IMR-90 (cell line): ENCODE results near the gene TCERG1. TPM values are rescaled to one million over a fixed set of nuclear protein-coding genes. Genes with fewer than 3 reads are reported as not detected.

Experiments used
- ATAC-seq: fragments of 200-7000 bp; cut with Tn5 transposase; 2 replicates; pipeline ENCODE4 v1.9.1; 2020; ENCODE audit warnings: low read depth, mild to moderate bottlenecking, moderate library complexity
- BruUV-seq: library from RNA; stranded (reverse); fragments of 400-500 nt; replicated peaks from 2 replicates; lab custom pipeline; 2021; lab: Mats Ljungman, UMichigan
- CTCF ChIA-PET: fragments of 300-600 bp; formaldehyde crosslinking; extraction: SDS; loops from one replicate; lab custom pipeline; 2021; ENCODE audit warnings: antibody characterized with exemption; lab: Yijun Ruan, JAX
- POLR2A ChIA-PET: fragments of 300-600 bp; sonication (Branson Sonifier 250); formaldehyde crosslinking; loops from one replicate; lab custom pipeline; 2022; ENCODE audit warnings: antibody characterized with exemption; ENCODE audit not compliant: unreplicated experiment; lab: Charles Lee
- DNase-seq: peaks from one replicate; pipeline ENCODE4 v3.0.0; 2013
- H2AFZ ChIP-seq: replicated peaks from 2 replicates; pipeline ENCODE3; 2013; ENCODE audit warnings: low read length, mild to moderate bottlenecking; ENCODE audit not compliant: poor library complexity
- H2AK5ac ChIP-seq: 2 replicates; pipeline ENCODE4 v1.6.1; 2013; ENCODE audit warnings: low read depth, low read length, inconsistent platforms
- H2AK9ac ChIP-seq: replicated peaks from 2 replicates; pipeline ENCODE3; 2013; ENCODE audit warnings: mild to moderate bottlenecking, low read depth, low read length, moderate library complexity; ENCODE audit not compliant: poor library complexity
- H2BK120ac ChIP-seq: 2 replicates; pipeline ENCODE4 v1.6.1; 2013; ENCODE audit warnings: low read depth, low read length, inconsistent platforms
- H2BK15ac ChIP-seq: 3 replicates; pipeline ENCODE4 v1.6.1; 2013; ENCODE audit warnings: low read depth, low read length, inconsistent platforms
- H2BK20ac ChIP-seq: 2 replicates; pipeline ENCODE4 v1.6.1; 2013; ENCODE audit warnings: low read depth, mild to moderate bottlenecking, inconsistent platforms, low read length, moderate library complexity
- H2BK5ac ChIP-seq: 2 replicates; pipeline ENCODE4 v1.6.1; 2013; ENCODE audit warnings: mild to moderate bottlenecking, low read depth, low read length, inconsistent platforms; ENCODE audit not compliant: poor library complexity, severe bottlenecking
- H3K14ac ChIP-seq: replicated peaks from 2 replicates; pipeline ENCODE4 v1.6.1; 2013; ENCODE audit warnings: low read depth, low read length, inconsistent platforms
- H3K18ac ChIP-seq: 2 replicates; pipeline ENCODE4 v1.6.1; 2013; ENCODE audit warnings: low read depth, low read length, control low read depth
- H3K23ac ChIP-seq: 2 replicates; pipeline ENCODE4 v1.6.1; 2013; ENCODE audit warnings: low read depth, low read length, inconsistent platforms
- H3K27ac ChIP-seq: 2 replicates; pipeline ENCODE4 v1.5.1; 2013; ENCODE audit warnings: mild to moderate bottlenecking, control low read depth, low read length; ENCODE audit not compliant: insufficient read depth
- H3K27me3 ChIP-seq: 2 replicates; pipeline ENCODE4 v1.6.1; 2013; ENCODE audit warnings: low read length; ENCODE audit not compliant: control insufficient read depth, insufficient read depth
- H3K36me3 ChIP-seq: 2 replicates; pipeline ENCODE4 v1.6.1; 2013; ENCODE audit warnings: low read length, mixed read lengths; ENCODE audit not compliant: control insufficient read depth, insufficient read depth
- H3K4ac ChIP-seq: 2 replicates; pipeline ENCODE4 v1.6.1; 2013; ENCODE audit warnings: low read depth, low read length, inconsistent platforms
- H3K4me1 ChIP-seq: 2 replicates; pipeline ENCODE4 v1.6.1; 2013; ENCODE audit warnings: low read length, mixed read lengths; ENCODE audit not compliant: control insufficient read depth, insufficient read depth
- H3K4me2 ChIP-seq: 2 replicates; pipeline ENCODE4 v1.6.1; 2013; ENCODE audit warnings: low read depth, mild to moderate bottlenecking, control low read depth, low read length, moderate library complexity
- H3K4me3 ChIP-seq: 2 replicates; pipeline ENCODE4 v1.5.1; 2013; ENCODE audit warnings: low read depth, mild to moderate bottlenecking, control low read depth, low read length, moderate library complexity; ENCODE audit not compliant: insufficient read depth
- H3K56ac ChIP-seq: 2 replicates; pipeline ENCODE4 v1.6.1; 2013; ENCODE audit warnings: low read length, inconsistent platforms; ENCODE audit not compliant: insufficient read depth; ENCODE audit errors: extremely low read depth
- H3K79me1 ChIP-seq, 2 experiments: 2 replicates each; pipeline ENCODE4 v1.6.1; 2013; ENCODE audit warnings: low read length in 2 of 2, inconsistent platforms in 1 of 2, low read depth in 1 of 2
- H3K9ac ChIP-seq: 2 replicates; pipeline ENCODE4 v1.6.1; 2013; ENCODE audit warnings: low read depth, low read length, control low read depth
- H3K9me1 ChIP-seq: 2 replicates; pipeline ENCODE4 v1.6.1; 2013; ENCODE audit warnings: low read length, inconsistent platforms; ENCODE audit not compliant: insufficient read depth
- H3K9me3 ChIP-seq: 2 replicates; pipeline ENCODE4 v1.6.1; 2013; ENCODE audit warnings: low read length; ENCODE audit not compliant: control insufficient read depth, insufficient read depth
- H4K20me1 ChIP-seq: 2 replicates; pipeline ENCODE4 v1.6.1; 2013; ENCODE audit warnings: low read length, inconsistent platforms; ENCODE audit not compliant: insufficient read depth
- H4K5ac ChIP-seq: 2 replicates; pipeline ENCODE4 v1.6.1; 2013; ENCODE audit warnings: mild to moderate bottlenecking, low read depth, low read length, control low read depth
- H4K8ac ChIP-seq, 2 experiments: 2 replicates each; pipeline ENCODE4 v1.6.1; 2013; ENCODE audit warnings: low read depth in 2 of 2, low read length in 2 of 2, control low read depth in 1 of 2, inconsistent platforms in 1 of 2
- H4K91ac ChIP-seq: 2 replicates; pipeline ENCODE4 v1.6.1; 2013; ENCODE audit warnings: low read depth, low read length, inconsistent platforms; ENCODE audit not compliant: insufficient read depth
- WGBS, 2 experiments: methylation state at CpG; one replicate each; pipeline versions ENCODE4 v1.1.5 to v1.1.7; 2013; ENCODE audit warnings: missing lambda C conversion rate in 2 of 2; ENCODE audit not compliant: insufficient read length in 1 of 2; ENCODE audit errors: extremely low coverage in 2 of 2; 5-methylcytosine and 5-hydroxymethylcytosine counted together
- dilution Hi-C: fragments of 300-500 bp; cut with HindIII; formaldehyde crosslinking; loops from one replicate; pipeline ENCODE4 v1.14.3; 2018; ENCODE audit warnings: low sequenced_read_pairs; ENCODE audit not compliant: unreplicated experiment
- in situ Hi-C: fragments of 300-500 bp; cut with MboI; formaldehyde crosslinking; loops from 3 replicates; pipeline ENCODE4 v1.14.3; 2019; ENCODE audit warnings: low sequenced_read_pairs, inconsistent platforms, mixed read lengths
- intact Hi-C: fragments of 100-400 bp; cut with micrococcal nuclease; formaldehyde crosslinking; loops from 2 replicates; pipeline ENCODE4 v1.10.0; 2022
- polyA plus RNA-seq, 3 experiments: library from polyadenylated mRNA; depleted of rRNA; stranded (reverse); fragments of >200 nt; gene quantifications; 2 replicates each; pipeline ENCODE4 v1.2.3, GENCODE V29; 2012; ENCODE audit warnings: low replicate concordance in 1 of 3
- total RNA-seq: library from RNA; depleted of rRNA; stranded (reverse); fragments of >200 nt; gene quantifications from 2 replicates; pipeline ENCODE4 v1.2.3, GENCODE V29; 2012
- TF ChIP-seq, protein P1 (sequence below): conservative IDR thresholded peaks from 2 replicates; pipeline ENCODE4 v1.5.1; 2012; ENCODE audit warnings: mild to moderate bottlenecking, low read depth, low read length, improper control_type of control experiment
- TF ChIP-seq, protein P2 (sequence below): fragments of 150-350 bp; IDR thresholded peaks from 2 replicates; pipeline ENCODE4 v1.6.1; 2017; ENCODE audit warnings: mild to moderate bottlenecking, antibody characterized with exemption, low read length, low read depth

TCERG1 gene
- total and polyA plus RNA-seq, 2 of the 4 experiments (the other 2 are of a cell fraction), result 21.9 to 44.7 TPM

GRCh38 chr5:146507428-146507827 lies 60.3 kb downstream of the TCERG1 start:
- no peak for DNase-seq
- H2BK20ac ChIP-seq, result no peak overlapping the region
- no peaks in the 10 kb centered on the region; a peak in 1 of 4 replicates for H3K79me1 ChIP-seq
- CTCF ChIA-PET, result no interaction called here
- H3K4me3 ChIP-seq, result no peak overlapping the region
- no peak overlapping the region for H3K23ac ChIP-seq
- H3K18ac ChIP-seq, result no peak overlapping the region
- H4K8ac ChIP-seq, result no peak overlapping the region
- no peaks in the 10 kb centered on the region for H3K9me3 ChIP-seq
- dilution Hi-C loops (no loop called here), intact Hi-C loops (no loop called here), in situ Hi-C loops (no loop called here)
- H3K27ac ChIP-seq, result no peak overlapping the region
- no peak overlapping the region for H3K56ac ChIP-seq
- H2BK120ac ChIP-seq, result no peak overlapping the region
- no peak overlapping the region for H2AK9ac ChIP-seq
- H3K4me2 ChIP-seq, result no peak overlapping the region
- no peak overlapping the region for H2AFZ ChIP-seq
- H3K27me3 ChIP-seq, result no peaks in the 10 kb centered on the region
- no peak overlapping the region for H2AK5ac ChIP-seq
- no peaks in the 10 kb centered on the region for H3K9me1 ChIP-seq
- no peak overlapping the region for H3K4ac ChIP-seq
- H4K5ac ChIP-seq, result no peak overlapping the region
- ATAC-seq, result no peak
- H2BK5ac ChIP-seq, result no peak overlapping the region
- H3K4me1 ChIP-seq, result no peaks in the 10 kb centered on the region
- no CpG with 5 or more reads among the region's 5 CpGs for WGBS, 2 experiments
- H2BK15ac ChIP-seq, result no peak overlapping the region
- H3K36me3 ChIP-seq, result peaks cover 22% of the 10 kb centered on the region
- no peaks in the 10 kb centered on the region for H4K20me1 ChIP-seq
- POLR2A ChIA-PET, result no interaction called here
- no TSS peak for BruUV-seq
- no peak overlapping the region for H4K91ac ChIP-seq
- no peak overlapping the region for H3K14ac ChIP-seq
- H3K9ac ChIP-seq, result no peak overlapping the region
- TF ChIP-seq, protein P1, sequence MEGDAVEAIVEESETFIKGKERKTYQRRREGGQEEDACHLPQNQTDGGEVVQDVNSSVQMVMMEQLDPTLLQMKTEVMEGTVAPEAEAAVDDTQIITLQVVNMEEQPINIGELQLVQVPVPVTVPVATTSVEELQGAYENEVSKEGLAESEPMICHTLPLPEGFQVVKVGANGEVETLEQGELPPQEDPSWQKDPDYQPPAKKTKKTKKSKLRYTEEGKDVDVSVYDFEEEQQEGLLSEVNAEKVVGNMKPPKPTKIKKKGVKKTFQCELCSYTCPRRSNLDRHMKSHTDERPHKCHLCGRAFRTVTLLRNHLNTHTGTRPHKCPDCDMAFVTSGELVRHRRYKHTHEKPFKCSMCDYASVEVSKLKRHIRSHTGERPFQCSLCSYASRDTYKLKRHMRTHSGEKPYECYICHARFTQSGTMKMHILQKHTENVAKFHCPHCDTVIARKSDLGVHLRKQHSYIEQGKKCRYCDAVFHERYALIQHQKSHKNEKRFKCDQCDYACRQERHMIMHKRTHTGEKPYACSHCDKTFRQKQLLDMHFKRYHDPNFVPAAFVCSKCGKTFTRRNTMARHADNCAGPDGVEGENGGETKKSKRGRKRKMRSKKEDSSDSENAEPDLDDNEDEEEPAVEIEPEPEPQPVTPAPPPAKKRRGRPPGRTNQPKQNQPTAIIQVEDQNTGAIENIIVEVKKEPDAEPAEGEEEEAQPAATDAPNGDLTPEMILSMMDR, result no peak
- TF ChIP-seq, protein P2, sequence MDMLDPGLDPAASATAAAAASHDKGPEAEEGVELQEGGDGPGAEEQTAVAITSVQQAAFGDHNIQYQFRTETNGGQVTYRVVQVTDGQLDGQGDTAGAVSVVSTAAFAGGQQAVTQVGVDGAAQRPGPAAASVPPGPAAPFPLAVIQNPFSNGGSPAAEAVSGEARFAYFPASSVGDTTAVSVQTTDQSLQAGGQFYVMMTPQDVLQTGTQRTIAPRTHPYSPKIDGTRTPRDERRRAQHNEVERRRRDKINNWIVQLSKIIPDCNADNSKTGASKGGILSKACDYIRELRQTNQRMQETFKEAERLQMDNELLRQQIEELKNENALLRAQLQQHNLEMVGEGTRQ, result no peak
